ENCODE results near the gene DNAJC12.
"Not testable (repeated sequence)": the region's sequence is repeated elsewhere in the genome, so short reads cannot be mapped to it uniquely, and the experiment has no call there.

DNAJC12 gene

GRCh38 chr10:67784474-67784873 is 53.5 kb downstream of the DNAJC12 start:
- no peaks in the 10 kb centered on the region for H3K27me3 ChIP-seq (ENCODE audit: control insufficient read depth, insufficient read depth, low read length)
- no peaks in the 10 kb centered on the region for H3K9me3 ChIP-seq (ENCODE audit: control insufficient read depth, low read length)
- H3K4me1 ChIP-seq (ENCODE audit: control insufficient read depth, insufficient read depth, low read length), result no peaks in the 10 kb centered on the region
- H3K36me3 ChIP-seq (ENCODE audit: control insufficient read depth, insufficient read depth, low read length), result no peaks in the 10 kb centered on the region
- no peak overlapping the region for H3K9ac ChIP-seq (ENCODE audit: low read length)
- no peak overlapping the region for H3K4me3 ChIP-seq (ENCODE audit: low read length)

- Histone ChIP-seq H3K36me3 (ENCODE audit: control insufficient read depth, insufficient read depth, low read length) (no peaks in the 10 kb centered on the region), H3K27me3 (ENCODE audit: control insufficient read depth, insufficient read depth, low read length) (no peaks in the 10 kb centered on the region), H3K9ac (ENCODE audit: low read length) (no peak overlapping the region), H3K9me3 (ENCODE audit: control insufficient read depth, low read length) (no peaks in the 10 kb centered on the region), H3K4me3 (ENCODE audit: low read length) (no peak overlapping the region), H3K4me1 (ENCODE audit: control insufficient read depth, insufficient read depth, low read length) (no peaks in the 10 kb centered on the region)
Observed at GRCh38 chr10:67783606-67784294, 54.2 kb downstream of the DNAJC12 start.

GRCh38 chr10:67782530-67782929 is 55.5 kb downstream of the DNAJC12 start:
- Histone ChIP-seq H3K9ac (ENCODE audit: low read length) (no peak overlapping the region), H3K4me1 (ENCODE audit: control insufficient read depth, insufficient read depth, low read length) (no peaks in the 10 kb centered on the region)

DNA sequence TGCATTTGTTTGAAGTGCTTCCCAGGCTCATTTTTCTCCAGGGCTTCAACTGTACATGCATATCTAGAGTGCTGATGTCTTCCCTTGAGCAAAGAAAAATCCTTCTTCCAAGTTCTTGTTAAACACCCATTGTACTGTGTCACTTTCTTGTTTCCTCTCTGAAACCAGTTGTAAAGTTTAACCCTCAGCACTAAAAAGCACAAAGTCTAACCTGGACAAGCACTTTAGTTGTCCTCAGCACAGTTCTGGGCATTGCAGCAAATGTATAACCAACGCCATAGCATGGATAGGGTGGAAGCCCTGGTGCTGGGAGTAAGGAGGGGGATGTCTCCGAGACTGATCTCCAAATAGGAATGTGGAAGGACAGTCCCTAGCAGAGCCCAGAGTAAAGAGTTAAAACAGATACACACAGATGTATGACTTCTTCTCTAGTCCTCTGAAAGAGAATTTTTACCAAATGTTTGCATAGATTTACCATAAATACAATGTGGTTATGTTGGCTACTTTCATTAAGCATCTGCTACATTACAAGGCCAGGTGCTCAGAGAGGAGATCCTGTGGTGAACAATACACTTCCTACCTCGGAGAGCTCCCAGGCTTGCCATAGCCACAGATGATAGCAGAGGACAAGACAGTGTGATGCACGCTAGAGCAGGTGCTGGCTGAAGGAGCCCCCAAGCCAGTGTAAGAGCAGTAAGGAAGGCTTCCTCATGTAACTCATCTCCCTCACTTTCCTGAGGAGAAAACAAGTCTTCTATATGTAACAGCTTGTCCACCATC is 57.0 kb downstream of the DNAJC12 start:
- Histone ChIP-seq H3K4me3 (ENCODE audit: low read length) (no peak overlapping the region), H3K27me3 (ENCODE audit: control insufficient read depth, insufficient read depth, low read length) (no peaks in the 10 kb centered on the region), H3K9ac (ENCODE audit: low read length) (no peak overlapping the region), H3K9me3 (ENCODE audit: control insufficient read depth, low read length) (no peaks in the 10 kb centered on the region), H3K4me1 (ENCODE audit: control insufficient read depth, insufficient read depth, low read length) (no peaks in the 10 kb centered on the region), H3K36me3 (ENCODE audit: control insufficient read depth, insufficient read depth, low read length) (no peaks in the 10 kb centered on the region)

More at GRCh38 chr10:67782530-67782929, 55.5 kb downstream of the DNAJC12 start:
- H3K9me3 ChIP-seq (ENCODE audit: control insufficient read depth, low read length), result no peaks in the 10 kb centered on the region
- H3K4me3 ChIP-seq (ENCODE audit: low read length), result no peak overlapping the region
- H3K36me3 ChIP-seq (ENCODE audit: control insufficient read depth, insufficient read depth, low read length), result no peaks in the 10 kb centered on the region
- H3K27me3 ChIP-seq (ENCODE audit: control insufficient read depth, insufficient read depth, low read length), result no peaks in the 10 kb centered on the region

DNA sequence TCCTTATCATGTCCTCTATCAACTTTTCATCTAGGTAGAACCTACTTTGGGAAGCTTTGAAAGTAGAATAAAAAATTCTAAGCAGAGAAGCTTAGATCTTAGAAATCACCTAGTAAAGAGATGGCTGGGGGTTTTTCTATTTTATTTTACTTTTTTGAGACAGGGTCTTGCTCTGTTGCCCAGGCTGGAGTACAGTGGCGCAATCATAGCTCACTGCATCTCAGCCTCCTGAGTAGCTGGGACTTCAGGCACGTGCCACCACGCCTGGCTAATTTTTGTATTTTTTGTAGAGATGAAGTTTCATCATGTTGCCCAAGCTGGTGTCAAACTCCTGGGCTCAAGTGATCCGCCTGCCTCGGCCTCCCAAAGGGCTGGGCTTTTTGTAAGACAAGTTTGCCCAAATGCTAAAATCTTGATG is 57.8 kb downstream of the DNAJC12 start:
- H3K4me1 ChIP-seq (ENCODE audit: control insufficient read depth, insufficient read depth, low read length); H3K4me3 ChIP-seq (ENCODE audit: low read length); H3K27me3 ChIP-seq (ENCODE audit: control insufficient read depth, insufficient read depth, low read length); H3K9ac ChIP-seq (ENCODE audit: low read length); H3K9me3 ChIP-seq (ENCODE audit: control insufficient read depth, low read length); H3K36me3 ChIP-seq (ENCODE audit: control insufficient read depth, insufficient read depth, low read length): not testable (repeated sequence)

DNA sequence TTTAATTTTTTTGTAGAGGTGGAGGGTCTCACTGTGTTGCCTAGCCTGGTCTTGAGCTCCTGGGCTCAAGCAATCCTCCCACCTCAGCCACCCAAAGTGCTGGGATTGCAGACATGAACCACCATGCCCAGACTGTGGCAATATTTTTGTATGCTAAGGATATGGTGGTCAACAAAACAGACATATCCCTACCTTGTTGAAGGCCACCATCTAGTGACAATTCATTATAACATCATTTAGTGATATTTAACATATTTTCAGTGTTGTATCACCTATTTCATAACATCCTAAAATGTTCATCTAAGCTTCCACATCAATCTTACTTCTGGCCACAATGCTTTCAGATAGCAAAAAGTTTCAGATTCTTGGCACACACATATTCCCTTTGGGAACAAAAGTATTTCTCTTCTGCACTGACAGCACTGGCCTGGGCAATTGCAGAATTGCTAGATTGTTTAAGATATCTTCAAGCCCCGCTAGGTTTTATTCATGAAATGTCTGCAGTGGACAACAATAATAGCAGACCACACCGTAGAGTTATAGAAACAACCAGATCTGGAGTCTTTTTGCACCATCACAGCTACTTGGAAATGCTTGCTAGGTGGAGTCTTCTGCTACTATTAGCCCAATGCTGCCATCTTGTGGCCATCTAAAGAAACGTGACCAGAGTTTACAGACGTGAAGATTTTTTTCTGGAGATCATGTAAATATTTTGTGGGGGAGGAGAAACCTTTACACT is 58.4 kb downstream of the DNAJC12 start:
- Histone ChIP-seq H3K9me3 (ENCODE audit: control insufficient read depth, low read length) (no peaks in the 10 kb centered on the region), H3K27me3 (ENCODE audit: control insufficient read depth, insufficient read depth, low read length) (no peaks in the 10 kb centered on the region), H3K36me3 (ENCODE audit: control insufficient read depth, insufficient read depth, low read length) (no peaks in the 10 kb centered on the region), H3K4me3 (ENCODE audit: low read length) (no peak overlapping the region), H3K9ac (ENCODE audit: low read length) (no peak overlapping the region), H3K4me1 (ENCODE audit: control insufficient read depth, insufficient read depth, low read length) (no peaks in the 10 kb centered on the region)

DNA sequence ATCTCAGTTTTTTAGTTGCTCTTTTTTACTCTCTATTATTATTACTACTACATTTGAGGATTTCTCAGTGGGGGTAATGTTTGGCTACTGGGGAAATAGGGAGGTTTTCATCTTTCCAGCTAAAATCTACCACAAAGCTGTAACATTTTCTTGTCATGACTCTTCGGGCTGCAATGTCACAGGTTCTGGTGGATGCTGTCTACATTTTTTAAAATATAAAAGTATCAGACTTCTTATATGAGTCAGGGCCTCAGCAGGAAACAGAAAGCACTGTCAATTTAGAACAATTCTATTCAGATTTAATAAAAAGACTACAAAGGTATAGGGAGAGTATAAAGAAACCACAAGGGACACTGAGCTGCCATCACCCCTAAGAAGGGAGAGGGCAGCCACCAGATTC is 61.6 kb downstream of the DNAJC12 start:
- H3K27me3 ChIP-seq (ENCODE audit: control insufficient read depth, insufficient read depth, low read length), result no peaks in the 10 kb centered on the region

DNA sequence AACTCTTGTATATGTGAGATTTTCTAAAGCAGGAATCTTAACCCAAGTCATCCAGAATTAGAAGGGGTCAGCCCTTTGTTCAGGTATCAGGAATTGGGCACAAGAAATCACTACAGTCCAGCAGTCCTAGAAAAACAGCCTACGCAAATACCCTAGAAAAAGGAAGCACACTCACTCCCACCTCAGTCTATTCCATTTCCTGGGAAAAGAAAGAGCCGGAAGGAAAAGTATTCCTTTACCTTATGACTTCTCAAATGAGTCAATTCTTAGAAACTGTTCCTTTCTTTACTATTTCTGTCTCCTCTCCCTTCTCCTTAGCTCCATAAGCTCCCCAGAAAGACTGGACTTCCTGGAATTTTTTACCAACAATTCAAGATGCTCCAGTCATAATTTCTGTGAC is 62.7 kb downstream of the DNAJC12 start:
- Histone ChIP-seq H3K9me3 (ENCODE audit: control insufficient read depth, low read length) (no peaks in the 10 kb centered on the region), H3K4me1 (ENCODE audit: control insufficient read depth, insufficient read depth, low read length) (no peaks in the 10 kb centered on the region), H3K27me3 (ENCODE audit: control insufficient read depth, insufficient read depth, low read length) (no peaks in the 10 kb centered on the region), H3K4me3 (ENCODE audit: low read length) (no peak overlapping the region), H3K9ac (ENCODE audit: low read length) (no peak overlapping the region), H3K36me3 (ENCODE audit: control insufficient read depth, insufficient read depth, low read length) (no peaks in the 10 kb centered on the region)

More for the DNA sequence above, 61.6 kb downstream of the DNAJC12 start:
- no peak overlapping the region for H3K4me3 ChIP-seq (ENCODE audit: low read length)
- no peak overlapping the region for H3K9ac ChIP-seq (ENCODE audit: low read length)
- H3K36me3 ChIP-seq (ENCODE audit: control insufficient read depth, insufficient read depth, low read length), result no peaks in the 10 kb centered on the region
- no peaks in the 10 kb centered on the region for H3K4me1 ChIP-seq (ENCODE audit: control insufficient read depth, insufficient read depth, low read length)
- H3K9me3 ChIP-seq (ENCODE audit: control insufficient read depth, low read length), result no peaks in the 10 kb centered on the region

GRCh38 chr10:67772894-67773511 is 65.0 kb downstream of the DNAJC12 start:
- Histone ChIP-seq H3K4me1 (ENCODE audit: control insufficient read depth, insufficient read depth, low read length) (no peaks in the 10 kb centered on the region), H3K9ac (ENCODE audit: low read length) (no peak overlapping the region), H3K4me3 (ENCODE audit: low read length) (no peak overlapping the region), H3K36me3 (ENCODE audit: control insufficient read depth, insufficient read depth, low read length) (no peaks in the 10 kb centered on the region), H3K27me3 (ENCODE audit: control insufficient read depth, insufficient read depth, low read length) (no peaks in the 10 kb centered on the region), H3K9me3 (ENCODE audit: control insufficient read depth, low read length) (no peaks in the 10 kb centered on the region)

GRCh38 chr10:67772151-67772550 is 65.8 kb downstream of the DNAJC12 start:
- no peaks in the 10 kb centered on the region for H3K4me1 ChIP-seq (ENCODE audit: control insufficient read depth, insufficient read depth, low read length)
- no peaks in the 10 kb centered on the region for H3K36me3 ChIP-seq (ENCODE audit: control insufficient read depth, insufficient read depth, low read length)
- H3K9ac ChIP-seq (ENCODE audit: low read length), result no peak overlapping the region
- no peaks in the 10 kb centered on the region for H3K27me3 ChIP-seq (ENCODE audit: control insufficient read depth, insufficient read depth, low read length)
- no peak overlapping the region for H3K4me3 ChIP-seq (ENCODE audit: low read length)
- no peaks in the 10 kb centered on the region for H3K9me3 ChIP-seq (ENCODE audit: control insufficient read depth, low read length)

DNA sequence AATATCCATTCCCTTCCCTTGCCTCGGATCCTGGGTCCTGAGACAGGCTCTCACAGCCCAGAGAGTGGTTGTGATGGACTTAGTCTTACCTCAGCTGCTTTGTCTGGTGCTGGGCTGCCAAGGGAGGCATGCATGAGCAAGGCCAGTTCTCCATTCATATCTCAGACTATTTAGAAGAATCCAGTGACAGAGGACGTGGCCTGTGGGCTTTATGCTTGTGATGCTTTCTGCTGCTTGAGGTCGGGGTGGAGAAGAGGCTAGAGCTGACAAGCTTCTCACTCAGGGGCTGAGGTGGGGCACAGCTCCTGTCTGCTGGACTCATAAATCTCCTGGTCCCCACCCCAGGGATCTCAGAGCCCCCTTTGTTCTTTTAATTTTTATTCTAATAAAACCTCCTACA is 66.8 kb downstream of the DNAJC12 start:
- no peak overlapping the region for H3K4me3 ChIP-seq (ENCODE audit: low read length)
- H3K4me1 ChIP-seq (ENCODE audit: control insufficient read depth, insufficient read depth, low read length), result no peaks in the 10 kb centered on the region
- H3K36me3 ChIP-seq (ENCODE audit: control insufficient read depth, insufficient read depth, low read length), result no peaks in the 10 kb centered on the region
- no peaks in the 10 kb centered on the region for H3K27me3 ChIP-seq (ENCODE audit: control insufficient read depth, insufficient read depth, low read length)
- no peak overlapping the region for H3K9ac ChIP-seq (ENCODE audit: low read length)
- no peaks in the 10 kb centered on the region for H3K9me3 ChIP-seq (ENCODE audit: control insufficient read depth, low read length)

GRCh38 chr10:67770537-67770936 is 67.5 kb downstream of the DNAJC12 start:
- Histone ChIP-seq H3K4me1 (ENCODE audit: control insufficient read depth, insufficient read depth, low read length) (no peaks in the 10 kb centered on the region), H3K9me3 (ENCODE audit: control insufficient read depth, low read length) (no peaks in the 10 kb centered on the region), H3K36me3 (ENCODE audit: control insufficient read depth, insufficient read depth, low read length) (no peaks in the 10 kb centered on the region), H3K4me3 (ENCODE audit: low read length) (no peak overlapping the region), H3K9ac (ENCODE audit: low read length) (no peak overlapping the region), H3K27me3 (ENCODE audit: control insufficient read depth, insufficient read depth, low read length) (no peaks in the 10 kb centered on the region)

All from mucosa of stomach (tissue), 1 donor.